NCI-H2081 treated with DMSO at 0.1 percent for 48 hours (cell line): ENCODE measurements around the gene HDGF.

Source experiments
- DNase-seq: peaks from one replicate; lab custom pipeline; 2025; lab: John Stamatoyannopoulos, UW

HDGF gene

DNA sequence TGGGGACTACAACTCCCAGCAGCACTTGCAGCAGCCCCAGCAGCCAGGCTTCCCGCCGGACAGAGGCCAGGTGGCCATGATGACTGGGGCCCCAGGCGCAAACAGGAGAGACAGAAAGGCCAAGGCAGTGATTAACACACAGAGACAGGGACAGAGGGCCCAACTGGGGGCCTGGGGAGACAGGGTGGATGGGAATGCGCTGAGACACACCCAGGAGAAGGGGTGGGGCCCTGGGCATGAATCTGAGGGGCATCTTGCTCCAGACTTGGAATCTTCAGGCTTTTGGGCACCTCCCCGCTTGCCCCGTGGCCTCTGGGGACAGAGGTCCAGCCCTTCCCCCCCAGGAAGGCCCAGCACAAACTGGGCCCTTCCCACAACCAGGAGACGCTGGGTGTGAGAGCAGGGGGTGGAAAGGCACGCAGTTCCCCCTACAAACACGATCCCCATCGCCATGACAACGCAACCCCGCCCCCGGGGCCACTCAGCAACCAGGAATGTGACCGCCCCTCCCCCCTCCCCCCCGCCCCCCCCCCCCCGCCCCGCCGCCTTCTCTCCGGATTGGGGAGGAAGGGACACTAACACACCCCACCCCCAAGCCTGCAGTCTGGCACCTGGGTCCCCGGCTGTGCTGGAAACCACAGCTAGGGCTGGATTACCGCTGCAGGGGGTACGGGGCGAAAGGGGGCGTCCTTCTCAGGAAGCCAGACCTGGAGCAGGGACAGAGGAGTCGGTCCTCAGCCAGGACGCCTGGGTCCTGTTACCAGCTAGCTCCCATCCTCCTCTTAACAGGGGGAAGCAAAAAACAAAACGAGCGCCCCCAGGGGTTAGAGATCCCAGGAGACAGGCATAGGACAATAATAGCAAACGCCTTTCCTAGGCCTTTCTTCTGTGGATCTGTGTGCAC is 4.5 kb downstream of the HDGF start:
- peak; percentile 77 for DNase-seq

- no peak for DNase-seq
Measured at GRCh38 chr1:156746406-156746727, 5.1 kb downstream of the HDGF start.

GRCh38 chr1:156745881-156746280 is 5.6 kb downstream of the HDGF start:
- DNase-seq = no peak

DNA sequence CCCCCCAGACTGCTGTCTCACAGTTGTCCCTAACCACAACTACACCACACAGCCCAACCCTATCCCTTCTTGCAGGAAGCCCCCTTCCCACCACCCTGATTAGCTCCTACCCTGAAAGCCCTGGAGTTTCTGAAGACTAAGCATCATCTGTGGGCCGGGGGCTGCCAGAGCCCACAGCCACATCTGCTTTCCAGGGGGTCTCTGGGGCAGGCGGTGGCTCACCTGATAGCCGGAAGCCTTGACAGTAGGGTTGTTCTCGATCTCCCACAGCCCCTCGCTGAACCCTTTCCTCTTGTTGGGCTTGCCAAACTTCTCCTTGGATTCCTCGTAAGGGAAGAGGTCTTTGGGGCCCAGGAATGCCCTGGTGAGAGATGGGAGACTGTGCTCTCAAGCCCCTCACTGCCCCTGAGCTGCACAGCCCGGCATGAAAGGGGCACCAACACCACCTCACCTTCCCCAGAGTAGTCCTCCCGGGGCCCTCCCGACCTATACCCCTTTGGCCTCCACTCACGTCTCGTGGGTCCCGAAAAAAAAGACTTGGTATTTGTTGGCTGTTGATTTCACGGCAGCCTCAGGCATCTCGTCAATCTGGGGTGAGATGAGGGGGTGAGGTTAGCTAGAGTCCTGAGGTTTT is 6.6 kb downstream of the HDGF start:
- no peak for DNase-seq

GRCh38 chr1:156744344-156744743 is 7.1 kb downstream of the HDGF start:
- no peak for DNase-seq

DNA sequence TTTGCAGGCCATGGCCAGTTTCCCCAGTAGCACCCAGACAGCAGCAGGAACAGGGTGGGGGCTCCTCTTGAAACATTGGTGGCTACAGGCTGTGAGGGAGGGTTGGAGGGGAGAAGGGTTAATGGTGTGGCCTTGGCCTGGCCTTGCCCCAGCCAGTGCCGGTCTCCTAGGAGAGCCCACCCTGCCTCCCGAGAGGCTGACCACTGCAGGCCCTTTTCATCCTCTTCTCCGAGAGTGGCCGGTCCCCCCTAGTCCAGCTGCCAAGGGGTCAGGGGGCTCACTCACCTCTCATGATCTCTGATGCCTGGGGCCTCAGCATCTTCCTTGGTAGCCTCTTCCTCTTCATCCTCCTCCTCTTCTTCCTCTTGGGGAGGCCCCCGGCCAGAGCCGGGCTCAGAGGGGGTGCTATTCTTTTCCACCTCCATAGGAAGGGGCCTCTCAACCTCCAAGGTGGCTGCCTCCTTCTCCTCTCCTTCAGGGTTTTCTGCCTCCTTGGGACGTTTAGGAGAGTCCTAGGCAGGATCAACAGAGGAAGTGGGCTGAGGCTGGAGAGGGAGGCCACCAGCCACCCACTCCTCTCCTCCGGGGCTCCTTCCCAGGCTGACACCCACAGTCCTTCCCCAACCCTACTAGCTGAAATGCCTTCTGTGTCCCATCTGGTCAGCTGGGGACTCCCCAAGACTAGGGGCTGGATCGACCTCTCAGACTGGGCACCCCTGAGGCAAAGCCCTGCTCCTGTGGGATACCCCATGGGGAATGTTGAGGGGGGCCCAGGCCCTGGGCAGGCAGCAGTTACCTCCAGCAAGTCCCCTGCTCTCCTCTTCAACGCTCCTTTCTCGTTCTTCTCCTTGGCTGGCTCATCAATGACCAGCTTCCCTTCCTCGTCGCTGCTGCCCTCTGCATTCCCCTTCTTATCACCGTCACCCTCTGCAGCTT is 7.8 kb downstream of the HDGF start:
- no peak for DNase-seq

GRCh38 chr1:156742801-156743200 is 8.7 kb downstream of the HDGF start:
- DNase-seq = no peak

GRCh38 chr1:156742017-156742416 is 9.5 kb downstream of the HDGF start:
- no peak for DNase-seq

- no peak for DNase-seq
Measured at GRCh38 chr1:156741481-156741983, 9.9 kb downstream of the HDGF start.

GRCh38 chr1:156740741-156741480 is 10.6 kb downstream of the HDGF start, which contains the start of gene MRPL24:
TSS of gene MRPL24 (minus strand) at chr1:156741088. CDS start at chr1:156738704, 2,384 bp downstream.
- DNase-seq = peak; percentile 100

DNA sequence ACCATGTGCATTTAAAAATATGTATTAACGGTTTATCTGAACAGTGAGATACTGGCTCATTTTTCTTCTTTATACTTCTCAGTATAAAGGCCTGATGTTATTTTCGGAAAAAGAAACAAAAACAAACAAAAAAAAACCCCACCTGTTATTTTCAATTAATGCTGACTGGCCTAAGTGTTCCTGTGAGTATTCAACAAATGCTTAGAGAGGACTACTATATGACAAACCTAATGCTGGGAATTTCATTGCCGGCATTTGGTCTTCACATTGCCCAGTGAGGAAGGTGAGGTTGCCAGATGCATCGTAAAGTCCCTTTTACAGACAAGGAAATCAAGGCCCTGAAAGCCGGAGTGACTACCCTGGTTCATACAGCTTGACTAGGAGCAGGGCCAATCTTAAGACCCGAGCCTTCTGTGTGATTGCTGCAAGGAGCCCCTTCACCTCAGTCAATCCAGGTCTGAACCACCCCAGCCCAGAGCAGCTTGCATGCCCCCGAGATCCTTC is 11.2 kb downstream of the HDGF start:
- no peak for DNase-seq

DNA sequence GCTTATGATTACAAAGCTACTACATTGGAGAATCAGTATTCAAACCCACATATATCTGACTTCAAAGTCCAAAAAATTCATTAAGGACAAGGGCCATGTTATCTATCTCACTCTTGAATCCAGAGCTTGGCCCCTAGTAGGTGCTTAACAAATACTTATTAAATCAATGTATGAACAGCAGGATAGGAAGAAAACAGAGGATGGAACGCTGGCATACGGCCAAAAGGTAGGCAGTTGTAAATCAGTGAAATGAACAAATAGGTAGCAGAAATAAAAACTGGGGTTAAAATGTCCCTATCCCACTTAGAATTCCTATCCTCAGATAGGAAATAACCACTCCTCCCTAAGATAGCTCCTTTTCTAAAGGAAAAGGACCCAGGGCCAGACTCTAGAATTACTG is 12.6 kb downstream of the HDGF start:
- no peak for DNase-seq

GRCh38 chr1:156738407-156738806 is 13.1 kb downstream of the HDGF start:
- DNase-seq = no peak

DNA sequence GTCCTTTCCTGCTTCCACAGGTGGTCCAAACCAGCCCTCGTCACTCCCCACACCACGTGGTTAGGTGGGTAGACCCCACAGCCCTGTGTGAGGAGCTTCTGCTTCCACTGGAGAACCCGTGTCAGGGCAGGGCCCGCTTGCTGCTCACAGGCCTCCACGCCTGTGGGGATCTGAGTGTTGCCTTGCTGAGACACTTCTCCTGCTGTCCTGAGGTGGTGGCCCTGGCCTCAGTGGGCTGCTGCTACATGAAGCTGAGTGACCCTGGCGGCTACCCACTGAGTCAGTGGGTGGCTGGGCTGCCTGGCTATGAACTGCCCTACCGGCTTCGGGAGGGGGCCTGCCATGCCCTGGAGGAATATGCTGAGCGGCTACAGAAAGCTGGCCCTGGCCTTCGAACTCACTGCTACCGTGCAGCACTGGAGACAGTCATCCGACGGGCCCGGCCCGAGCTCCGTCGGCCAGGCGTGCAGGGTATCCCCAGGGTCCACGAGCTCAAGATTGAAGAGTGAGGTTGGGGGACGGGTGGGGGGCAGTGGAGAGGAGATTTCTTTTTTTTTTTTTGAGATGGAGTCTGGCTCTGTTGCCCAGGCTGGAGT is 17.4 kb downstream of the HDGF start:
- DNase-seq = no peak

- DNase-seq = peak; percentile 98
Measured at GRCh38 chr1:156728599-156729462, 22.6 kb downstream of the HDGF start, which contains the start of gene ISG20L2. TSS of gene ISG20L2 (minus strand) at chr1:156728766. CDS start at chr1:156727652, 1,114 bp downstream.

GRCh38 chr1:156727926-156728598 is 23.4 kb downstream of the HDGF start, which contains the start of gene METTL25B:
TSS of gene METTL25B (plus strand) at chr1:156728469. CDS start at chr1:156729105, 636 bp downstream.
- DNase-seq = peak; percentile 73

DNA sequence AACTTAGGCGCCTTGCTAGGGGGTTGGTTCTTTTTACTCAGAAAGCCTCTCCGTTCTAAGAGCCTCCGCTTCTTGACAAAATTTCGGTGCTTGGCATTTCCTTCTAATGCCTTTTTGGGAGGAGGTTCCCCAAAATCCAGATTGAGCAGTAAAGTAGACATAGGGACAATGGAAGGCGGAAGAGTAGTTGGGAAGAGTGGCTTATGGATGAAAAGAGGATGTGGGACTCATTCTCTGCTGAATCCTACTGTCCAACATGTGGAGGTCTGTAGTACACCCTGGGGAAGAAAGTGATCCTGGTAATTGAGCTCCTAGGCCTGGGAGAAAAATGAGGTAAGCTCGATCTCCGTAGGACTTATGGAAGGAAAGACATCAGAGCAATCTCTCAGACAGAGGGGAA is 24.0 kb downstream of the HDGF start:
- DNase-seq = no peak

GRCh38 chr1:156726549-156727226 is 24.8 kb downstream of the HDGF start:
- peak; percentile 29 for DNase-seq
